ENCODE results near the gene TELO2.

TELO2 gene

DNA sequence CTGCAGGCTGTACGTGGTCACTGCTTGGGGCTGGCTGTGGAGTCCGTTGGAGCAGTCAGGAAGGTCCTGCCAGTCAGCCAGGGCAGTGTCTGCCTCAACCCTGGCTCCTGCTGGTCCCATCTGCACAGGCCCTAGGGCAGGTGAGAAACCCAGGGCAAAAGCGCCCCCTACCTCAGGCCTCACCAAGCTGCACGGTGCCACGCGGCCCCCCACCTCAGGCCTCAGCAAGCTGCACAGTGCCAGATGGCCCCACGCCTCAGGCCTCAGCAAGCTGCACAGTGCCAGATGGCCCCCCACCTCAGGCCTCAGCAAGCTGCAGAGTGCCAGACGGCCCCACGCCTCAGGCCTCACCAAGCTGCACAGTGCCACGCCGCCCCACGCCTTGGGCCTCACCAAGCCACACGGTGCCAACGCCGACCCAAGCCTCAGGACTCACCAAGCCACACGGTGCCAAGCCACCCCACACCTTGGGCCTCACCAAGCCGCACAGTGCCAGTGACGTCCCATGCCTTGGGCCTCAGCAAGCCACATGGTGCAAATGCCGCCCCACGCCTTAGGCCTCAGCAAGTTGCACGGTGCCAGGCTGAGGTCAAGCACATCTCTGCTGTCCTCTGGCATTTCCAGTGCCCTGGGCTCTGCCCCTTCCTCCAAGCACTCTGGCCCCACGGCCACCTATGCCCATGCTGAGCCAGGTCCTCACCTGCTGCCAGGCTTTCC lies 45.8 kb downstream of the TELO2 start:
- TF ChIP-seq, protein P1, sequence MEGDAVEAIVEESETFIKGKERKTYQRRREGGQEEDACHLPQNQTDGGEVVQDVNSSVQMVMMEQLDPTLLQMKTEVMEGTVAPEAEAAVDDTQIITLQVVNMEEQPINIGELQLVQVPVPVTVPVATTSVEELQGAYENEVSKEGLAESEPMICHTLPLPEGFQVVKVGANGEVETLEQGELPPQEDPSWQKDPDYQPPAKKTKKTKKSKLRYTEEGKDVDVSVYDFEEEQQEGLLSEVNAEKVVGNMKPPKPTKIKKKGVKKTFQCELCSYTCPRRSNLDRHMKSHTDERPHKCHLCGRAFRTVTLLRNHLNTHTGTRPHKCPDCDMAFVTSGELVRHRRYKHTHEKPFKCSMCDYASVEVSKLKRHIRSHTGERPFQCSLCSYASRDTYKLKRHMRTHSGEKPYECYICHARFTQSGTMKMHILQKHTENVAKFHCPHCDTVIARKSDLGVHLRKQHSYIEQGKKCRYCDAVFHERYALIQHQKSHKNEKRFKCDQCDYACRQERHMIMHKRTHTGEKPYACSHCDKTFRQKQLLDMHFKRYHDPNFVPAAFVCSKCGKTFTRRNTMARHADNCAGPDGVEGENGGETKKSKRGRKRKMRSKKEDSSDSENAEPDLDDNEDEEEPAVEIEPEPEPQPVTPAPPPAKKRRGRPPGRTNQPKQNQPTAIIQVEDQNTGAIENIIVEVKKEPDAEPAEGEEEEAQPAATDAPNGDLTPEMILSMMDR (IDR thresholded peaks at IDR 0.05) = no peak
- no peak for TF ChIP-seq ZFX (IDR thresholded peaks at IDR 0.05; ENCODE audit: borderline replicate concordance)
- no peak overlapping the region for H3K27ac ChIP-seq

GRCh38 chr16:1539720-1540555 lies 46.8 kb downstream of the TELO2 start:
- H3K27ac ChIP-seq = no peak overlapping the region
- TF ChIP-seq ZFX (IDR thresholded peaks at IDR 0.05; ENCODE audit: borderline replicate concordance) = no peak
- TF ChIP-seq, protein P1 (IDR thresholded peaks at IDR 0.05) = no peak

DNA sequence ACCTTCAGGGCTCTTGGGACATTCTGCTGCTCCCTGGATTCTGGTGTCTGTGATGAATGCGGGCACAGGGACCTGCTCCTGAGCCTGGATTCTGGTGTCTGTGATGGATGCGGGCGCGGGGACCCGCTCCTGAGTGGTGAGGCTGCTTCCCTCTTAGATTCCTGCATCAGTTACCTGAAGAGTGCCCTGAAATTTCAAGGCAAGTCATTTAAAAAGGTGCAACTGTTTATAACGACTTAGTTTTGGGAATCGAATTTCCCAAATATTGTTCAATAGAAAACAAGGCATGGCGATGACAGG lies 47.3 kb downstream of the TELO2 start:
- no peak for TF ChIP-seq ZFX (IDR thresholded peaks at IDR 0.05; ENCODE audit: borderline replicate concordance)
- TF ChIP-seq, protein P1 (IDR thresholded peaks at IDR 0.05) = no peak
- no peak overlapping the region for H3K27ac ChIP-seq

- TF ChIP-seq, protein P1 (IDR thresholded peaks at IDR 0.05) = no peak
- TF ChIP-seq ZFX (IDR thresholded peaks at IDR 0.05; ENCODE audit: borderline replicate concordance) = no peak
- H3K27ac ChIP-seq = no peak overlapping the region
Observed at GRCh38 chr16:1541293-1542165, 48.4 kb downstream of the TELO2 start.

DNA sequence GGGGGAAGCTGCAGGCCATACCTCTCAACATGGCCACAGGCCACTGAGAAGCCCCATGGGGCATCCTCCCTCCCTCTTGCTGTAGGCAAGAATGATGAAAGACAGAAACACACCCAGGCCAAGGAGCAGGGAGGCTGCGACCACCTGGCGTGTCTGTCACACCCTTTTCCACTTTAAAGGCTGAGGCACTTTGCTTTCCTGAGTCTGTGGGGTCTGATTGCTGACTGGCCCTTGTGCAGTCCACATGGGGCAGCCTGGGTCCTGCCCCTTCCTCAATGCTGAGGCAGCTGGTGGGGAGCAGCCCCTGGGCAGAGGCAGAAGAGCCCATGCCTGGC lies 49.0 kb downstream of the TELO2 start:
- no peak overlapping the region for H3K27ac ChIP-seq
- TF ChIP-seq ZFX (IDR thresholded peaks at IDR 0.05; ENCODE audit: borderline replicate concordance) = no peak
- TF ChIP-seq, protein P1 (IDR thresholded peaks at IDR 0.05) = no peak

- H3K27ac ChIP-seq = no peak overlapping the region
- TF ChIP-seq ZFX (IDR thresholded peaks at IDR 0.05; ENCODE audit: borderline replicate concordance) = no peak
- TF ChIP-seq, protein P1 (IDR thresholded peaks at IDR 0.05) = no peak
Observed at GRCh38 chr16:1542533-1542932, 49.4 kb downstream of the TELO2 start.
